Measurements from ENCODE around the gene P2RY13. TPM values are rescaled to one million over a fixed set of nuclear protein-coding genes. Genes with fewer than 3 reads are reported as not detected.

P2RY13 gene
- total RNA-seq: not detected in 2 replicates

DNA sequence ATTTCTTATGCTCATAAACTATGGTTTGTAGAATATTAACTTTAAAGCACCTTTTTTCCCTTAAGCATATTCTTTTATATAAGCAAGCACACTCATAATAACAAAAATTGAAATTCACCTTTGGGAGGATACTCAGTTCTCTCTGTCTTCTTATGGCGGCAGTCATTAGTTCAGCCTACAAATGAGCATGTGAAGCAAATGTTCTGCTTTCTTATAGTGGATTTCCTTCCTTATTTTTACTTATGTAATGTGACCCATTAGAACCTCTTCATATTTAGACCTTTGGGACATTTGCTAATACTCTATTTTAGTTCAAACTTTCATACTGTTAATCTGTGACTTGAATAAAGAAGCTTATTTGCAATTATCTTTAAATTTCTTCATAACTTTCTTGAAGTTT lies at the start of gene P2RY13:
Gene P2RY13 (minus strand): TSS at position 187 of the 400 bp plus-strand sequence. CDS start 21 bp downstream, at position 166.

DNA sequence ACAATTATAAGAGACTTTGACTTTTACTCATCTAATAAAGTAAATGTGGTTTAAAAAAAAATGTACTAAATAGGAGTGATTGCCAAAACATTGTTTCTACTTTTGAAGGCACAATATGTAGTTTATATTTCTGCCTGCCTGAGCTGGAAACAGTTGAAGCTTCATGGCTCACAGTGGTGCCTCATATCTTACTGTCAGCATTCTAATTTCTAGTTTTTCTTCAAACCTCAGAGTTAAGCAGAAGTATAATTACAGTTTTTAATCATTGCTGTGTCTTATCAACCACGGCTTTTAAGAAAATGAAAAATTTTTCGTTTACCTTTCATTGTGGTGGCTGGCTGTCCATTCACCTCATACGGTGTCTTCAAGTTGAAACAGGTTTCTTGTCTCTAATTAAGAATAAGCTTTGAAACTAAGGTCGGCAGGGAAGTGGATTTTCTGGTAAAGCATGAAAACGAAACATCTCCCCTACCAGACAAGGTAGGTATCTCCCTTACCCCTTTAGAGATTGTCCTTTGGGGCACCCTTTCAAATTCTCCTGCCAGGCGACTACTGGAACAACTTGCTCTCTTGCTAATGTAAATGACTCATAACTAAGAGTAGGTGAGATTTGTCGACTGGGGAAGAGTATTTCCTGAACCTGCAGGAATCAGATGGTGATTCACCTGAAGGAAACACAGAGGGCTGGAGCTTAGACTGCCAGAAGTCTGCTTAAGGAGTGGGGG lies 12.9 kb downstream of the P2RY13 start, which contains the start of gene GPR87:
Gene GPR87 (minus strand): TSS at position 554 of the 725 bp plus-strand sequence. CDS start 16,720 bp downstream, outside the sequence.

DNA sequence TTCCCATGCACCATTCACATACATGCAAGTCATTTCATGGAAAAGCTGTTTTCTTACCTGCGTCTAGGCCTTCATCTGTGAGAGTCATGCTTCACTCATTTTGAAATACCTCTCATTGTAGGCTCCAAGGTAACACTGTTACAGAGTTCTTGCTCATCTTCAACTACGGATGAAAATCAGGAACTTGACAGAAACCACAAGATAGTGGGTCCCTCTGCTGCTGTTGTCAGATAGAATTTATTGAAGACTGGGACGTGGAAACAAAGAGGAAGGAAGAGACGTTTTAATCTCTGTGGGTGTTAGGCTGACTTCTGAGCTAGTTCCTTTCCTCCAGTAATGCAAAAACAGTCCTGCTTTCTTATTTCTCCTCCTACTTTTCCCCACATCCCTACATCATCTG lies 51.1 kb downstream of the P2RY13 start, which contains the start of gene P2RY14:
Gene P2RY14 (minus strand): TSS at position 313 of the 400 bp plus-strand sequence. CDS start 64,226 bp downstream, outside the sequence.

Other genes starting within 250 kb of the P2RY13 start
- gene MED12L, start 243.9 kb downstream of the P2RY13 start, total RNA-seq: 2.6 and 2.8 TPM in 2 replicates
- not detected in 2 replicates for gene GPR171, start 126.3 kb downstream of the P2RY13 start, total RNA-seq
- not detected in 2 replicates for gene P2RY14, start 51.0 kb downstream of the P2RY13 start, total RNA-seq
- gene GPR87, start 12.7 kb downstream of the P2RY13 start, total RNA-seq: 0.11 TPM in 1 of 2 replicates, not detected in the other
- 0.11 TPM in 1 of 2 replicates, not detected in the other for gene P2RY12, start 55.2 kb upstream of the P2RY13 start, total RNA-seq
- gene IGSF10, start 131.5 kb upstream of the P2RY13 start, total RNA-seq: 6.9 and 7.2 TPM in 2 replicates